Heart left ventricle (tissue), 16 donors: ENCODE results near the gene ZBTB39. TPM values are rescaled to one million over a fixed set of nuclear protein-coding genes. Genes with fewer than 3 reads are reported as not detected.

Experiments used
- ATAC-seq, 4 donors: fragments of 200-7000 bp; cut with Tn5 transposase; one replicate each; pipeline ENCODE4 v1.9.1; 2020 to 2022; ENCODE audit warnings: moderate library complexity in 4 of 4, mild to moderate bottlenecking in 3 of 4, moderate number of reproducible peaks in 1 of 4
- DNase-seq, 5 donors: peaks; one replicate each; pipeline ENCODE4 v3.0.0-alpha.2; 2020
- H3K27ac ChIP-seq, 12 donors: fragments of 200-600 bp; sonication (generic) in 4 of 12; one replicate each; pipeline versions ENCODE4 v1.5.0 to v1.8.0; 2016 to 2022; ENCODE audit warnings: mild to moderate bottlenecking in 2 of 12
- H3K27me3 ChIP-seq, 9 donors: fragments of 200-600 bp; sonication (generic) in 2 of 9; one replicate each; pipeline versions ENCODE4 v1.5.1 to v1.8.0; 2016 to 2022; ENCODE audit warnings: mild to moderate bottlenecking in 3 of 9
- H3K36me3 ChIP-seq, 9 donors: fragments of 200-600 bp; sonication (generic) in 2 of 9; one replicate each; pipeline versions ENCODE4 v1.5.0 to v1.8.0; 2018 to 2022; ENCODE audit warnings: mild to moderate bottlenecking in 2 of 9
- H3K4me1 ChIP-seq, 12 donors: fragments of 200-600 bp; sonication (generic) in 4 of 12; one replicate each; pipeline versions ENCODE4 v1.5.0 to v1.8.0; 2016 to 2022; ENCODE audit warnings: mild to moderate bottlenecking in 3 of 12
- H3K4me3 ChIP-seq, 12 donors: fragments of 200-600 bp; sonication (generic) in 4 of 12; one replicate each; pipeline versions ENCODE4 v1.5.0 to v1.8.0; 2017 to 2022; ENCODE audit warnings: mild to moderate bottlenecking in 9 of 12, moderate library complexity in 4 of 12
- H3K9me3 ChIP-seq, 12 donors: fragments of 200-600 bp; sonication (generic) in 4 of 12; one replicate each; pipeline versions ENCODE4 v1.5.0 to v1.8.0; 2016 to 2022; ENCODE audit warnings: mild to moderate bottlenecking in 1 of 12
- POLR2A ChIP-seq, 2 donors: fragments of 450-650 bp; IDR thresholded peaks; one replicate each; pipeline ENCODE4 v1.6.1; 2017; ENCODE audit warnings: antibody characterized with exemption in 2 of 2, mild to moderate bottlenecking in 2 of 2, moderate library complexity in 2 of 2
- WGBS, 4 donors: extraction: QIAGEN DNeasy Blood & Tissue Kit in 2 of 4; methylation state at CpG; one replicate each; pipeline versions ENCODE4 v1.1.5 to v1.1.7; 2013 to 2018; 5-methylcytosine and 5-hydroxymethylcytosine counted together
- intact Hi-C, 10 donors: fragments of 100-400 bp; cut with DNase I; formaldehyde crosslinking; loops; one replicate each; pipeline versions ENCODE4 v1.11.1 to v1.14.2; 2022
- polyA plus RNA-seq, 2 donors: library from polyadenylated mRNA; stranded (reverse); fragments of 200-250 nt; gene quantifications; one replicate each; pipeline ENCODE4 v1.2.3, GENCODE V29; 2013
- total RNA-seq, 9 donors: library from RNA; depleted of rRNA in 2 of 9; stranded (reverse); fragments of >200 nt in 2 of 9; fragmentation: NEBNext Ultra II Directional in 3 of 9; extraction: Animal tissue kit (Norgen Biotek cat#: 25700) in 3 of 9; gene quantifications; one replicate each; pipeline versions ENCODE4 v1.1.0 to v1.2.4, GENCODE V29; 2016 to 2023
- TF ChIP-seq, protein P1 (sequence below), 12 donors: fragments of 200-600 bp; sonication (generic) in 4 of 12; IDR thresholded peaks; one replicate each; pipeline versions ENCODE4 v1.5.0 to v1.8.0; 2018 to 2022; ENCODE audit warnings: antibody characterized with exemption in 12 of 12, mild to moderate bottlenecking in 5 of 12
- donor health status: ischemic (EF 13 %, LVEDD 7.1; RV severe dilation, severe dysfunction).
- donor health status: healthy with polysubstance abuse.
- donor health status: DM: no; HTN: yes; CAD: no.
- donor health status: DM: no; HTN: no; CAD: no.
- donor health status: ischemic (EF 25% LVEDD 6.9; RV normal size, moderate dysfunction).
- donor health status: ischemic (EF 25% LVEDD 5.7; RV mildly dilated, moderate dysfunction).
- donor health status: healthy.
- donor health status: DM: yes; HTN: yes; CAD: no.
- donor health status: ischemic (EF 35%, LVEDD 5.7; RV mildly dilated, moderate dysfunction).
- donor health status: nonischemic (EF 11% LVEDD 7.7; RV severe dilation, severe dysfunction).
- donor health status: DM: yes; HTN: yes; CAD: no.
- donor health status: PGD.
- donor health status: ischemic (EF 29% LVEDD 5.4; RV normal size, mild dysfunction).
- donor health status: nonischemic (EF 23%, LVEDD 6.1; RV moderate dilation, normal function).

ZBTB39 gene
- total and polyA plus RNA-seq, 11 donors, result 1.5 to 4.5 (median 3.3) TPM

DNA sequence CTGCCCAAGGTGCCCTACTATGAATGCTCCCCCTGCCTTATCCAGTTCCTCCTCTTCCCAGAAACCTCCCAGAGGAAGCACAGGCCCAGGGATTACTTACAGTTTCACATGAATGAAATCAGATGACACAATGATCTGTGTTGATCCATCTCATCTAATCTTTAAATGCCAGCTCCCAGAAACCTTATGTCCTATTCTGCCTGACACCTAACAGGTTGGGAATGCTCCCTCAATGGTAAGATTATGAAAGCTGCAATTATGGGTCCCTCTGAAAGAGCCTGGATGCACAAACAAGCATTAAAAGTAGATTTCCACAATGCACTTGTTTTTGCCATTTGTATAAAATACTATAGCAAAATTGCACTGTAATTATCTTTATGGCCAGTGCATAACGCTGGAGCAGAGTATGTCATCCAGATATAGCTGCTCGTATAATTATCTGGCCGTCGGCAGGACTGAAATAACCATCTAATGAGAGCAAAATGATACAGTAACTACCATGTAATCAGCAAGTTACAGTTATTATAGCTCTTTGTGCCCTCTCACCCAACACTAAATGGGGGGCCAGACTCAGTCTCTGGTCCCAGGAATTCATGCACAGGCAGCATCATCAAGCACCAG, 4.4 kb upstream of the ZBTB39 start:
- Histone ChIP-seq H3K9me3 (no peaks in the 10 kb centered on the region), H3K4me1 (peaks cover 0 to 15% (median 5%) of the 10 kb centered on the region in 12 donors), H3K27me3 (peaks cover 0 to 24% (median 0%) of the 10 kb centered on the region in 9 donors), H3K36me3 (no peaks in the 10 kb centered on the region), H3K27ac (no peak overlapping the region), H3K4me3 (no peak overlapping the region)
- WGBS, 4 donors, result 66 to 89% (median 76%) methylated on average over 4 of the region's 4 CpGs
- TF ChIP-seq, protein P1, sequence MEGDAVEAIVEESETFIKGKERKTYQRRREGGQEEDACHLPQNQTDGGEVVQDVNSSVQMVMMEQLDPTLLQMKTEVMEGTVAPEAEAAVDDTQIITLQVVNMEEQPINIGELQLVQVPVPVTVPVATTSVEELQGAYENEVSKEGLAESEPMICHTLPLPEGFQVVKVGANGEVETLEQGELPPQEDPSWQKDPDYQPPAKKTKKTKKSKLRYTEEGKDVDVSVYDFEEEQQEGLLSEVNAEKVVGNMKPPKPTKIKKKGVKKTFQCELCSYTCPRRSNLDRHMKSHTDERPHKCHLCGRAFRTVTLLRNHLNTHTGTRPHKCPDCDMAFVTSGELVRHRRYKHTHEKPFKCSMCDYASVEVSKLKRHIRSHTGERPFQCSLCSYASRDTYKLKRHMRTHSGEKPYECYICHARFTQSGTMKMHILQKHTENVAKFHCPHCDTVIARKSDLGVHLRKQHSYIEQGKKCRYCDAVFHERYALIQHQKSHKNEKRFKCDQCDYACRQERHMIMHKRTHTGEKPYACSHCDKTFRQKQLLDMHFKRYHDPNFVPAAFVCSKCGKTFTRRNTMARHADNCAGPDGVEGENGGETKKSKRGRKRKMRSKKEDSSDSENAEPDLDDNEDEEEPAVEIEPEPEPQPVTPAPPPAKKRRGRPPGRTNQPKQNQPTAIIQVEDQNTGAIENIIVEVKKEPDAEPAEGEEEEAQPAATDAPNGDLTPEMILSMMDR (IDR thresholded peaks at IDR 0.05), result no peak
- no peak for TF ChIP-seq POLR2A (IDR thresholded peaks at IDR 0.05)
- DNase-seq, result no peak
- ATAC-seq, result no peak
- intact Hi-C loops, result loop anchor here in 1 of 10 donors (5.0 kb wide), 1 partner anchor 47 kb away; no protein-coding TSS in a partner anchor

DNA sequence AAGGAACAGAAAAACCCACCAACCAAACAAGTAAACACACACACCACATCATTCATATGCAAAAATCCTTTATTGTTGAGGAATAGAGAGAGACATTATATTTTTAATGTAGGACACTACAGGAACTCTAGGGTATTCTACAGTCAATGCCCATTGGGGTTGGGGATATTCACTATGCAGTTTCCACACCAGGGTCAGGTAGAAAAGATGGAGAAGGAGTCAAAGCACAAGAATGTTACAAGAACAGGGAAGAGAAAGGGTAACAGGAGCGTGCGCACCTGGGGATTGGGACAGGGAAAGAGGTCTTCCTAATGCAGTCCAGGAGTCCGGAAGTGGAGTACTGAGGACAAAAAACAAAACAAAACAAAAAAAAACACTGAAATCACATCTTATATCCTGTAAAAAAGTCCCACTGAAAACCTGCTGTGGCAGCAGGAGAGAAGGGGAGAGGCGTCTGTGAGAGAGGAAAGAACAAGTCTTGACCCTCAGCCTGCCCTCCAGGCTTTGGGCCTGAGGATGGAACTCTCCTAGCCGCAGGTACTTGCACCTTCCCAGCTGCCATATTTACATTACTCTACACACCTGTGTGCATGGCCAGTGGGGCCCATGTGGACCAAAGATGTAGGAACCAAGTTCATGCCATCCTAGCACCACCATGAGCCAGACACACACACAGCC, 3.7 kb upstream of the ZBTB39 start:
- peaks cover 0 to 21% (median 11%) of the 10 kb centered on the region in 12 donors for H3K4me1 ChIP-seq
- ATAC-seq (no peak), DNase-seq (no peak)
- intact Hi-C loops, result loop anchor here in 8 of 10 donors (2.0 to 10.0 kb wide), 8 partner anchors 47 to 253 kb away; partner anchors contain the start of gene STAT6 (in 5 of the 8)
- 85 to 91% (median 87%) methylated on average over 5 of the region's 5 CpGs for WGBS, 4 donors
- TF ChIP-seq POLR2A (IDR thresholded peaks at IDR 0.05), result no peak
- TF ChIP-seq, protein P1 (IDR thresholded peaks at IDR 0.05), result no peak
- H3K4me3 ChIP-seq, result no peak overlapping the region
- no peaks in the 10 kb centered on the region for H3K9me3 ChIP-seq
- no peaks in the 10 kb centered on the region for H3K36me3 ChIP-seq
- H3K27ac ChIP-seq, result no peak overlapping the region
- H3K27me3 ChIP-seq, result peaks cover 0 to 20% (median 0%) of the 10 kb centered on the region in 9 donors

DNA sequence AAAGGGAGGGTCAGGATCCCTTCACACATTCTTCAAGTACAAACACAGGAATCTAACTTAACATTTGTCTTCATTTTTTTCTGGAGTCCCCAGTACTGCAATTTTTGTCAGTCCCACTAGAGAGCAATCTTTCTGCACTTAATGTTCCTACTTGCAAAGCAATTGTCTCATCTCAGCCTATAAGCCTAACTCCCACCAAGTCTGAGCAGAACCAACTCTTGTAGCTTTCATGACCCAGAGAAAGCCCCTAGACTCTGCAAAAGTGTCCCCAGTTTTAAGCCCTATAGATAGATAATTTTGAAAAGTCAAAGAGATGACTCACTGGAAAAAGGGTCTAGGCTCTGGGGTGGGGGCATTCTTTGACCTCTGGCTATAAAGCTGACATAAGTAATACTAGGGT, 1.8 kb upstream of the ZBTB39 start:
- Histone ChIP-seq H3K36me3 (peaks cover 0 to 18% (median 15%) of the 10 kb centered on the region in 9 donors), H3K9me3 (no peaks in the 10 kb centered on the region), H3K27me3 (peaks cover 0 to 4% (median 0%) of the 10 kb centered on the region in 9 donors), H3K4me3 (no peak overlapping the region), H3K4me1 (peaks cover 0 to 26% (median 14%) of the 10 kb centered on the region in 12 donors), H3K27ac (no peak overlapping the region)
- ATAC-seq (peak in 1 of 4 donors; percentile 31), DNase-seq (no peak)
- intact Hi-C loops, result loop anchor here in 8 of 10 donors (1.0 to 10.0 kb wide), 8 partner anchors 54 to 251 kb away; partner anchors contain the start of gene STAT6 (in 5 of the 8)
- no peak for TF ChIP-seq POLR2A (IDR thresholded peaks at IDR 0.05)
- TF ChIP-seq, protein P1 (IDR thresholded peaks at IDR 0.05), result peak; percentile 25 to 64 (median 40)
